Natural killer cell (primary cell): ENCODE measurements around the gene COX6A2. TPM values are rescaled to one million over a fixed set of nuclear protein-coding genes. Genes with fewer than 3 reads are reported as not detected.

ENCODE experiments used
- ATAC-seq, 3 donors: fragments of 150-1000 bp in 2 of 3; fragments of 200-7000 bp in 1 of 3; cut with Tn5 transposase; 1 replicate in 1 of 3; 2 replicates in 2 of 3; pipeline ENCODE4 v1.10.0; 2021; ENCODE audit warnings: mild to moderate bottlenecking in 2 of 3, moderate library complexity in 2 of 3
- DNase-seq, 2 donors: peaks; one replicate each; pipeline versions ENCODE4 v3.0.0 to v3.0.0-alpha.2; 2013 to 2021; ENCODE audit warnings: mixed read lengths in 1 of 2
- H3K27ac ChIP-seq: one replicate; pipeline ENCODE4 v1.5.1; 2013; ENCODE audit warnings: mild to moderate bottlenecking, low read length
- H3K27me3 ChIP-seq: one replicate; pipeline ENCODE4 v1.6.1; 2013; ENCODE audit warnings: low read length; ENCODE audit not compliant: control insufficient read depth, insufficient read depth
- H3K36me3 ChIP-seq: one replicate; pipeline ENCODE4 v1.6.1; 2013; ENCODE audit warnings: low read length; ENCODE audit not compliant: control insufficient read depth, insufficient read depth
- H3K4me1 ChIP-seq: one replicate; pipeline ENCODE4 v1.6.1; 2013; ENCODE audit warnings: low read length; ENCODE audit not compliant: control insufficient read depth, insufficient read depth
- H3K4me3 ChIP-seq: one replicate; pipeline ENCODE4 v1.5.1; 2013; ENCODE audit warnings: low read length
- H3K9me3 ChIP-seq: one replicate; pipeline ENCODE4 v1.6.1; 2013; ENCODE audit warnings: low read length; ENCODE audit not compliant: control insufficient read depth, insufficient read depth
- H3K27ac Mint-ChIP-seq, 2 donors: one replicate each; pipeline ENCODE4 v1.8.0; 2022; ENCODE audit warnings: mild to moderate bottlenecking in 2 of 2, mixed read lengths in 2 of 2, moderate library complexity in 1 of 2
- H3K27me3 Mint-ChIP-seq, 2 donors: one replicate each; pipeline ENCODE4 v1.8.0; 2022; ENCODE audit warnings: low read depth in 2 of 2, mixed read lengths in 2 of 2
- H3K36me3 Mint-ChIP-seq: one replicate; pipeline ENCODE4 v1.8.0; 2022; ENCODE audit warnings: mixed read lengths
- H3K4me1 Mint-ChIP-seq, 2 donors: one replicate each; pipeline ENCODE4 v1.8.0; 2022; ENCODE audit warnings: mixed read lengths in 2 of 2
- H3K4me3 Mint-ChIP-seq: one replicate; pipeline ENCODE4 v1.8.0; 2022; ENCODE audit warnings: mild to moderate bottlenecking, moderate library complexity, mixed read lengths
- H3K9me3 Mint-ChIP-seq, 2 donors: one replicate each; pipeline ENCODE4 v1.8.0; 2022; ENCODE audit warnings: mixed read lengths in 2 of 2
- CTCF ChIP-seq: fragments of 200-600 bp; IDR thresholded peaks from one replicate; pipeline ENCODE4 v1.8.0; 2022; ENCODE audit warnings: antibody characterized with exemption
- WGBS: methylation state at CpG from one replicate; pipeline ENCODE4 v1.1.7; 2013; ENCODE audit warnings: missing lambda C conversion rate; ENCODE audit not compliant: insufficient coverage; 5-methylcytosine and 5-hydroxymethylcytosine counted together
- intact Hi-C: fragments of 100-400 bp; cut with micrococcal nuclease; formaldehyde crosslinking; loops from one replicate; pipeline ENCODE4 v1.14.2; 2022
- total RNA-seq, 4 donors: library from RNA; stranded (reverse); fragments of 120-200 nt in 1 of 4; gene quantifications; one replicate each; pipeline versions ENCODE4 v1.2.3 to v1.2.4, GENCODE V29; 2013 to 2022

Gene COX6A2
- total RNA-seq, 3 donors from 2014 or later (not counting 1 experiment from before 2014, with no cell fraction given), result not detected

GRCh38 chr16:31436221-31437045 lies 8.3 kb upstream of the COX6A2 start:
- H3K4me1 ChIP-seq, result peaks cover 3% of the 10 kb centered on the region

GRCh38 chr16:31435341-31436220 lies 7.4 kb upstream of the COX6A2 start:
- no peak overlapping the region for H3K4me3 Mint-ChIP-seq
- Histone ChIP-seq H3K36me3 (no peaks in the 10 kb centered on the region), H3K27me3 (no peaks in the 10 kb centered on the region), H3K4me1 (peaks cover 10% of the 10 kb centered on the region), H3K4me3 (no peak overlapping the region), H3K27ac (no peak overlapping the region), H3K9me3 (no peaks in the 10 kb centered on the region)
- H3K27me3 Mint-ChIP-seq, result no peaks in the 10 kb centered on the region
- TF ChIP-seq CTCF, result no peak
- H3K36me3 Mint-ChIP-seq, result no peaks in the 10 kb centered on the region
- intact Hi-C loops, result loop anchor here (10.0 kb wide), 1 partner anchor 101 kb away; no protein-coding TSS in a partner anchor
- no peak for ATAC-seq
- DNase-seq, result no peak
- 97% methylated on average over 46 of the region's 47 CpGs for WGBS
- H3K27ac Mint-ChIP-seq, result no peak overlapping the region
- H3K9me3 Mint-ChIP-seq, result no peaks in the 10 kb centered on the region
- H3K4me1 Mint-ChIP-seq, result peaks cover 21 to 27% of the 10 kb centered on the region in 2 donors

More at GRCh38 chr16:31436221-31437045, 8.3 kb upstream of the COX6A2 start:
- Histone ChIP-seq H3K27ac (no peak overlapping the region), H3K27me3 (no peaks in the 10 kb centered on the region), H3K9me3 (no peaks in the 10 kb centered on the region), H3K36me3 (no peaks in the 10 kb centered on the region), H3K4me3 (no peak overlapping the region)
- 97% methylated on average over 44 of the region's 44 CpGs for WGBS
- Mint-ChIP-seq H3K27ac (no peak overlapping the region), H3K27me3 (no peaks in the 10 kb centered on the region), H3K9me3 (no peaks in the 10 kb centered on the region), H3K4me1 (peaks cover 14 to 24% of the 10 kb centered on the region in 2 donors), H3K36me3 (no peaks in the 10 kb centered on the region), H3K4me3 (no peak overlapping the region)
- intact Hi-C loops, result loop anchor here (10.0 kb wide), 1 partner anchor 102 kb away; no protein-coding TSS in a partner anchor
- no peak for ATAC-seq
- no peak for DNase-seq
- no peak for TF ChIP-seq CTCF

GRCh38 chr16:31430380-31431052 lies 2.4 kb upstream of the COX6A2 start:
- 58% methylated on average over 5 of the region's 5 CpGs for WGBS
- intact Hi-C loops, result loop anchor here (10.0 kb wide), 1 partner anchor 96 kb away; no protein-coding TSS in a partner anchor
- Mint-ChIP-seq H3K27ac (peak overlapping the region in 1 of 2 donors; percentile 59), H3K36me3 (no peaks in the 10 kb centered on the region), H3K27me3 (no peaks in the 10 kb centered on the region), H3K4me3 (peak overlapping the region; percentile 13), H3K9me3 (no peaks in the 10 kb centered on the region), H3K4me1 (peaks cover 26 to 37% of the 10 kb centered on the region in 2 donors)
- no peak for TF ChIP-seq CTCF
- H3K27me3 ChIP-seq, result no peaks in the 10 kb centered on the region
- DNase-seq, result no peak
- no peak overlapping the region for H3K4me3 ChIP-seq
- no peak overlapping the region for H3K27ac ChIP-seq
- H3K4me1 ChIP-seq, result peaks cover 43% of the 10 kb centered on the region
- peak in 2 of 3 donors; percentile 18 to 19 for ATAC-seq
- no peaks in the 10 kb centered on the region for H3K9me3 ChIP-seq
- no peaks in the 10 kb centered on the region for H3K36me3 ChIP-seq
